H1 (cell line): ENCODE results near the gene ACTR1B.

Experiments used
- POLR2AphosphoS5 ChIP-seq: IDR thresholded peaks from 2 replicates; pipeline ENCODE4 v1.6.1; 2011; ENCODE audit warnings: low read depth, low read length
- YY1 ChIP-seq: IDR thresholded peaks from 2 replicates; pipeline ENCODE4 v1.6.1; 2011; ENCODE audit warnings: low read depth, mild to moderate bottlenecking, low read length

DNA sequence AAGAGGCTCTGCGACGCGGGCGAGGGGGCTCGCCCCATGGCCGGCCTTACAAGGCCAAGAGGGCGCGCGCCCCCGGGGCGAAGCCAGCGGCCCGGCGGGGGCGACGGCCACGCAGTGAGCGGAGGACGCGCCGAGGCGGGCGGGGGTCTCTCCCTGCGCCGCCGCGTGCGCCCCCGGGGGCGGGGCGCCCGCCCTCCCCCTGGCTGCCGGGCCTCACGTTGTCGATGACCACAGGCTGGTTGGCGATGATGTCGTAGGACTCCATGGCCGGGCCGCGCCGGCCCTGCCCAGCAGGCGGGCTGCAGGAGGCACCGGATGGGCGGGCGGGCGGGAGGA, 250 bp downstream of the ACTR1B start:
- TF ChIP-seq YY1, result no peak
- TF ChIP-seq POLR2AphosphoS5, result no peak; the same call in 1 of the 2 replicates
